Neural progenitor cell (in vitro differentiated cells): ENCODE results near the gene TSNAXIP1. TPM values are rescaled to one million over a fixed set of nuclear protein-coding genes. Genes with fewer than 3 reads are reported as not detected.
A peak's percentile ranks its signal among the peaks of the same experiment; 100 is the strongest.

Experiments
- DNase-seq: peaks from one replicate; pipeline ENCODE4 v3.0.0-alpha.2; 2016; ENCODE audit warnings: low spot score
- H2AFZ ChIP-seq: fragments of 200-600 bp; sonication (generic); replicated peaks from 2 replicates; pipeline ENCODE4 v1.6.1; 2016; ENCODE audit warnings: antibody characterized with exemption
- H3F3A ChIP-seq: fragments of 200-600 bp; sonication (generic); 2 replicates; pipeline ENCODE4 v1.6.1; 2016; ENCODE audit warnings: antibody characterized with exemption, low read depth
- H3K27ac ChIP-seq: fragments of 200-600 bp; sonication (generic); 2 replicates; pipeline ENCODE4 v1.5.1; 2016; ENCODE audit warnings: mild to moderate bottlenecking
- H3K27me3 ChIP-seq: fragments of 200-600 bp; sonication (generic); 2 replicates; pipeline ENCODE4 v1.6.1; 2016; ENCODE audit warnings: mild to moderate bottlenecking, moderate library complexity
- H3K36me3 ChIP-seq: fragments of 200-600 bp; sonication (generic); 2 replicates; pipeline ENCODE4 v1.5.1; 2016
- H3K4me1 ChIP-seq: fragments of 200-600 bp; sonication (generic); 2 replicates; pipeline ENCODE4 v1.6.1; 2016; ENCODE audit warnings: mixed run types
- H3K4me2 ChIP-seq: fragments of 200-600 bp; sonication (generic); 2 replicates; pipeline ENCODE4 v1.6.1; 2016
- H3K4me3 ChIP-seq: fragments of 200-600 bp; sonication (generic); 2 replicates; pipeline ENCODE4 v1.5.1; 2016
- H3K79me2 ChIP-seq: fragments of 200-600 bp; sonication (generic); 2 replicates; pipeline ENCODE4 v1.6.1; 2016; ENCODE audit warnings: low read depth
- H3K9ac ChIP-seq: fragments of 200-600 bp; sonication (generic); 2 replicates; pipeline ENCODE4 v1.6.1; 2016
- H3K9me3 ChIP-seq: fragments of 200-600 bp; sonication (generic); 2 replicates; pipeline ENCODE4 v1.5.1; 2016; ENCODE audit warnings: low read depth
- H4K20me1 ChIP-seq: fragments of 200-600 bp; sonication (generic); 2 replicates; pipeline ENCODE4 v1.6.1; 2016; ENCODE audit warnings: low read depth
- H3K27ac Mint-ChIP-seq: 3 replicates; pipeline ENCODE4 v1.8.0; 2021; ENCODE audit warnings: mixed read lengths
- H3K27me3 Mint-ChIP-seq: 2 replicates; pipeline ENCODE4 v1.8.0; 2022; ENCODE audit warnings: low read depth, mild to moderate bottlenecking, inconsistent platforms, moderate library complexity, mixed read lengths; ENCODE audit not compliant: insufficient read depth
- H3K36me3 Mint-ChIP-seq: 3 replicates; pipeline ENCODE4 v1.8.0; 2021; ENCODE audit warnings: mixed read lengths
- H3K4me1 Mint-ChIP-seq: 3 replicates; pipeline ENCODE4 v1.8.0; 2021; ENCODE audit warnings: mixed read lengths
- H3K4me3 Mint-ChIP-seq: 3 replicates; pipeline ENCODE4 v1.8.0; 2021; ENCODE audit warnings: mild to moderate bottlenecking, moderate library complexity, mixed read lengths
- H3K9me3 Mint-ChIP-seq: 3 replicates; pipeline ENCODE4 v1.8.0; 2020; ENCODE audit warnings: mixed read lengths
- EZH2 ChIP-seq: fragments of 200-600 bp; sonication (generic); IDR thresholded peaks from 2 replicates; pipeline ENCODE4 v1.6.1; 2017; ENCODE audit warnings: antibody characterized with exemption, mild to moderate bottlenecking, moderate library complexity
- EZH2phosphoT487 ChIP-seq: fragments of 200-600 bp; sonication (generic); IDR thresholded peaks from 2 replicates; pipeline ENCODE4 v1.6.1; 2017; ENCODE audit warnings: antibody characterized with exemption
- total RNA-seq: library from RNA; depleted of rRNA; stranded (reverse); fragments of >200 nt; gene quantifications from 2 replicates; pipeline ENCODE4 v1.2.3, GENCODE V29; 2015; ENCODE audit warnings: low replicate concordance
- TF ChIP-seq, protein P1 (sequence below): fragments of 200-600 bp; sonication (generic); IDR thresholded peaks from 2 replicates; pipeline ENCODE4 v1.5.1; 2017; ENCODE audit warnings: antibody characterized with exemption, mild to moderate bottlenecking

The TSNAXIP1 gene
- total RNA-seq, 1 donor from 2014 or later: 2.9 TPM

DNA sequence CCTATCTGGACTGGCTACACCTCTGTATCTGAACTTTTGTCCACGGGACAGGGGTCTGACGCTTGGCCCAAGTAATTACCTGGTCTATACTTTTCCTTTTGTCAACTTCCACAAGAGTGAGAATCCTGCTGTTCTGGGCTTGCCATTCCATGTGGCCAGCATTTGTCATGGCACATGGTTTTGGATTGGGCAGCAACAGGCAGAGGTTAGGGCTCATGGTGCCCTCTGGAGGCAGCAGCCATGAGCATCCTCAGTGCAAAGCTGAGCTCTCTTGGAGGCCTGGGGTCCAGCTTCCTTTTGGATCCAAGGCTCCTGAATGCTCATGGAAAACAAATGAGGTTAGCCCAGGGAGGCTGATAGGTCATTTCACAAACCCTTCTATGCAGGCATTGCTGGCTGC lies 58.6 kb downstream of the TSNAXIP1 start:
- peak; percentile 61 for DNase-seq
- H3K27ac ChIP-seq: no peak overlapping the region
- H3K4me1 Mint-ChIP-seq: peaks cover 13% of the 10 kb centered on the region
- peaks cover 8% of the 10 kb centered on the region for H3K4me1 ChIP-seq
- no peaks in the 10 kb centered on the region for H3K9me3 Mint-ChIP-seq
- peaks cover 22% of the 10 kb centered on the region for H3K36me3 Mint-ChIP-seq
- peaks cover 16% of the 10 kb centered on the region for H3F3A ChIP-seq
- no peak for TF ChIP-seq EZH2
- TF ChIP-seq, protein P1, sequence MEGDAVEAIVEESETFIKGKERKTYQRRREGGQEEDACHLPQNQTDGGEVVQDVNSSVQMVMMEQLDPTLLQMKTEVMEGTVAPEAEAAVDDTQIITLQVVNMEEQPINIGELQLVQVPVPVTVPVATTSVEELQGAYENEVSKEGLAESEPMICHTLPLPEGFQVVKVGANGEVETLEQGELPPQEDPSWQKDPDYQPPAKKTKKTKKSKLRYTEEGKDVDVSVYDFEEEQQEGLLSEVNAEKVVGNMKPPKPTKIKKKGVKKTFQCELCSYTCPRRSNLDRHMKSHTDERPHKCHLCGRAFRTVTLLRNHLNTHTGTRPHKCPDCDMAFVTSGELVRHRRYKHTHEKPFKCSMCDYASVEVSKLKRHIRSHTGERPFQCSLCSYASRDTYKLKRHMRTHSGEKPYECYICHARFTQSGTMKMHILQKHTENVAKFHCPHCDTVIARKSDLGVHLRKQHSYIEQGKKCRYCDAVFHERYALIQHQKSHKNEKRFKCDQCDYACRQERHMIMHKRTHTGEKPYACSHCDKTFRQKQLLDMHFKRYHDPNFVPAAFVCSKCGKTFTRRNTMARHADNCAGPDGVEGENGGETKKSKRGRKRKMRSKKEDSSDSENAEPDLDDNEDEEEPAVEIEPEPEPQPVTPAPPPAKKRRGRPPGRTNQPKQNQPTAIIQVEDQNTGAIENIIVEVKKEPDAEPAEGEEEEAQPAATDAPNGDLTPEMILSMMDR: peak; percentile 50
- H3K9me3 ChIP-seq: no peaks in the 10 kb centered on the region
- no peak overlapping the region for H3K4me3 ChIP-seq
- H4K20me1 ChIP-seq: peaks cover 56% of the 10 kb centered on the region
- no peaks in the 10 kb centered on the region for H3K27me3 ChIP-seq
- H3K4me3 Mint-ChIP-seq: no peak overlapping the region
- H3K27ac Mint-ChIP-seq: no peak overlapping the region
- H3K4me2 ChIP-seq: no peak overlapping the region
- H3K79me2 ChIP-seq: peaks cover 73% of the 10 kb centered on the region
- no peaks in the 10 kb centered on the region for H3K36me3 ChIP-seq
- H3K9ac ChIP-seq: no peak overlapping the region
- peaks cover 7% of the 10 kb centered on the region for H3K27me3 Mint-ChIP-seq
- no peak overlapping the region for H2AFZ ChIP-seq

DNA sequence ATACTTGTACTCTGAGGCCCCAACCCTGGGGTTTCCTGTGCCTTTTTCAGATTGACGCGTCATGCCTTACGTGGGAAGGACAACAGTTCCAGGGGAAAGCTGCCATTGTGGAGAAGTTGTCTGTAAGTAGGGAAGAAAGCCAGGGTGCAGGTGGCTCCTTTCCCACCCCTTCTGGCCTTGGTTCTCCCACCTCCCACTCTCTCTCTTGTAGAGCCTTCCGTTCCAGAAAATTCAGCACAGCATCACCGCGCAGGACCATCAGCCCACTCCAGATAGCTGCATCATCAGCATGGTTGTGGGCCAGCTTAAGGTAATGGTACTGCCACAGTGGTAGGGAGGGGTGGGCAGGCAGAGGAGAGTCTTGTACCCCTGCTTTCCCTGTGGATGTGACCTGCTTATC lies 61.6 kb downstream of the TSNAXIP1 start:
- no peak overlapping the region for H3K4me2 ChIP-seq
- peaks cover 7% of the 10 kb centered on the region for H3K4me1 ChIP-seq
- Mint-ChIP-seq H3K27ac (no peak overlapping the region), H3K9me3 (no peaks in the 10 kb centered on the region), H3K36me3 (peaks cover 15% of the 10 kb centered on the region), H3K4me3 (no peak overlapping the region), H3K27me3 (peaks cover 10% of the 10 kb centered on the region), H3K4me1 (peaks cover 7% of the 10 kb centered on the region)
- H3K79me2 ChIP-seq: peaks cover 46% of the 10 kb centered on the region
- TF ChIP-seq EZH2phosphoT487 (no peak), EZH2 (no peak)
- TF ChIP-seq, protein P1: no peak
- H3K36me3 ChIP-seq: no peaks in the 10 kb centered on the region
- no peak overlapping the region for H3K9ac ChIP-seq
- H3K4me3 ChIP-seq: no peak overlapping the region
- no peak overlapping the region for H2AFZ ChIP-seq
- H3K27ac ChIP-seq: no peak overlapping the region
- H4K20me1 ChIP-seq: peaks cover 27% of the 10 kb centered on the region
- H3K27me3 ChIP-seq: no peaks in the 10 kb centered on the region
- H3K9me3 ChIP-seq: no peaks in the 10 kb centered on the region
- no peak for DNase-seq
- H3F3A ChIP-seq: peaks cover 40% of the 10 kb centered on the region

DNA sequence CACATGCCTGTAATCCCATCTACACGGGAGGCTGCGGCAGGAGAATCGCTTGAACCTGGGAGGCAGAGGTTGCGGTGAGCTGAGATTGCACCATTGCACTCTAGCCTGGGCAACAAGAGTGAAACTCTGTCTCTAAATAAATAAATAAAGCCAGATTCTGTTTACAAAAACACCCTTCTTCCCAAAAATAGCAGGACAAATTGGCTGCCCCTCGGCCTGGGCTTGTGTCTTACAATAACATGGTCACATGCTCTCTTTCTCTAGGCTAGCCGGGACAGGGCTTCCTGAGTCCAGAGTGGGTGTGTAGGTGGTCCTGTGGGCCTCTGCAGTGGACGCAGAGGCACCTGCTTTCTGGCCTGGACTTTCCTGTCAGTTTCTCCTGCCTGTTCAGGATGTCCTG lies 63.0 kb downstream of the TSNAXIP1 start:
- Histone ChIP-seq H3F3A (peaks cover 37% of the 10 kb centered on the region), H2AFZ (no peak overlapping the region), H3K9ac (no peak overlapping the region), H3K4me3 (no peak overlapping the region), H4K20me1 (peaks cover 24% of the 10 kb centered on the region), H3K79me2 (peaks cover 46% of the 10 kb centered on the region), H3K36me3 (no peaks in the 10 kb centered on the region), H3K4me2 (no peak overlapping the region), H3K27me3 (no peaks in the 10 kb centered on the region), H3K4me1 (peaks cover 9% of the 10 kb centered on the region), H3K9me3 (no peaks in the 10 kb centered on the region), H3K27ac (no peak overlapping the region)
- TF ChIP-seq EZH2phosphoT487 (no peak), EZH2 (no peak)
- TF ChIP-seq, protein P1: no peak
- peaks cover 16% of the 10 kb centered on the region for H3K4me1 Mint-ChIP-seq
- no peak overlapping the region for H3K4me3 Mint-ChIP-seq
- peaks cover 12% of the 10 kb centered on the region for H3K36me3 Mint-ChIP-seq
- H3K27me3 Mint-ChIP-seq: peaks cover 7% of the 10 kb centered on the region
- H3K27ac Mint-ChIP-seq: no peak overlapping the region
- no peaks in the 10 kb centered on the region for H3K9me3 Mint-ChIP-seq
- DNase-seq: no peak
